NOMO-1 treated with dmso at 0.1 percent for 144 hours (cell line): ENCODE results near the gene ZFYVE28.
A peak's percentile ranks its signal among the peaks of the same experiment; 100 is the strongest.

Source experiments
- DNase-seq: peaks from one replicate; lab custom pipeline; 2025; ENCODE audit not compliant: unreplicated experiment; lab: John Stamatoyannopoulos, UW

The ZFYVE28 gene

GRCh38 chr4:2264481-2265041 lies 153.9 kb downstream of the ZFYVE28 start:
- no peak for DNase-seq

- no peak for DNase-seq
Observed at GRCh38 chr4:2263926-2264321, 154.5 kb downstream of the ZFYVE28 start.

GRCh38 chr4:2262944-2263250 lies 155.5 kb downstream of the ZFYVE28 start:
- no peak for DNase-seq

GRCh38 chr4:2262145-2262943 lies 156.1 kb downstream of the ZFYVE28 start:
- peak; percentile 97 for DNase-seq

DNA sequence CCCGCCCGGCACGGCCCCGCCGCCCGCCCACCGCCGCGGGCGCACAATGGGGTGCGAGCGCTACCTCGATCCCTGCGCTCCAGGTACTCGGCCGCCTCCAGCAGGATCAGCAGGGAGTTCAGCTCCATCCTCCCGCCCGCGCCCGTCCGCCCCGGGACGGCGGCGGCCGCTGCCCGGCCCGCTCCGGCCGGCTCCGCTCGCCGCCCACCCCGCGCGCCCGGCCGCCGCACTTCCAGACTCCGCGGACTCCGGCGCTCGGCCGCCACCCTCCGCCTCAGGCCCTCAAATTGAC lies 156.6 kb downstream of the ZFYVE28 start, which contains the start of gene MXD4:
Gene MXD4 (minus strand): TSS at position 257 of the 292 bp plus-strand sequence. CDS start 129 bp downstream, at position 128.
- DNase-seq: no peak

DNA sequence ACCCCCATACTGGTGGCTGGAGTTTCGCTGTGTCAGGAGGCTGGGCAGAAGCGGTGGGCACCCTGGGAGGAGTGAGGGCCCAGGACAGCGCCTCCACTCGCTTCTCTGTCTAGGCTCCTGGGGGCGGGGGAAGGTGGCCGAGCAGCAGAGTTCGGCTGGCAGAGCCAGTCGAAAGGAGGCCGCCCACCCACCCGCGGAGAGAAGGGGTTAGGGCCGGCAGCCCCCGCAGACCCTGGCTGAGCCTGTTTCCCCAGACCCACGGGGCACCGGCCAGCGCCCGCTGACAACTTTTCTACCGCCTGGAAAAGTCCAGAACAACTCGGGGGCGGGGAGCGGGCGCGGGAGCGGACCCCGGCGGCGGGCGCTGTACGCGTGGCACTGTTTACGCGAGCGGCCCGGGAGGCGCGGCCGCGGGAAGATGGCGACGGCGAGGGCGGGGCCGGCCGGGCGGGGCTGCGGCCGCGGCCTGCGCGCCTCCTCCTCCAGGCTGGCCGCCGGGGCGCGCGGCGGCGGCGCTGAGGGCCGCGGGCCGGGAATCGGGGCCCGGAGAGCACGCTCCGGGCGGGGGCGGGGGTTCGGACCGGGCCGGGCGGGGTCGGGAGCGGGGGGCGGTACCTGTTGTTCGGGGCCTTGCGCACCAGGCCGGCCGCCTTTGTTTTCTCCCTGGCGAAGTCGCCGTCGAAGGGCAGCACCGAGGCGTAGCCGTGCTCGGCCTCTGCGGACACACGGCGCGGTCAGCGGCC lies 157.2 kb downstream of the ZFYVE28 start:
- DNase-seq: no peak

GRCh38 chr4:2260344-2261109 lies 157.9 kb downstream of the ZFYVE28 start:
- DNase-seq: no peak

GRCh38 chr4:2259541-2260343 lies 158.7 kb downstream of the ZFYVE28 start:
- DNase-seq: no peak

DNA sequence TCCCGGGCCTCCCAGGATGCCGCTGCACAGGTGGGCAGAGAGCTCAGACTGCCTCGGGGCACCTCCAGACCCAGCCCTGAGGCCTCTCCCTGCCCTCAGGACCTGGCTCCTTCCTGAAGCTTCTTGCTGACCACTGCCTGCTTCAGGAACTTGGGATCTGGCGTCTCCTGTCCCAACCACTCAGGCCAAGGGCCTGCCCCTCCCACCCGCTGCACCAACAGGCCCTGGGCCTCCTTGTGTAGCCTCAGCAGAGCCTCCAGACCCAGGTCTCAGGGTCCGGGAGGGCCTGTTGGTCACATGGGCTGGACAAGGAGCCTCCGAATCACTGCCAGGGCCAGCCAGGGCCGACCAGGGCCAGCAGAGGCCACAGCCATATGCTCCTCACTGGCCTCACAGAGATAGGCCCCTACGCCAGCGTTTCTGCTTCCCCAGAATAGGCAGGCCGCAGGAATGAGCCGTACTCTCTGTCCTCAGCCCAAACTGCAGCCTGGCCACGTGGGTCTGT lies 159.4 kb downstream of the ZFYVE28 start:
- no peak for DNase-seq

GRCh38 chr4:2258091-2259035 lies 160.1 kb downstream of the ZFYVE28 start:
- no peak for DNase-seq

- no peak for DNase-seq
Observed at GRCh38 chr4:2257361-2258081, 160.9 kb downstream of the ZFYVE28 start.

DNA sequence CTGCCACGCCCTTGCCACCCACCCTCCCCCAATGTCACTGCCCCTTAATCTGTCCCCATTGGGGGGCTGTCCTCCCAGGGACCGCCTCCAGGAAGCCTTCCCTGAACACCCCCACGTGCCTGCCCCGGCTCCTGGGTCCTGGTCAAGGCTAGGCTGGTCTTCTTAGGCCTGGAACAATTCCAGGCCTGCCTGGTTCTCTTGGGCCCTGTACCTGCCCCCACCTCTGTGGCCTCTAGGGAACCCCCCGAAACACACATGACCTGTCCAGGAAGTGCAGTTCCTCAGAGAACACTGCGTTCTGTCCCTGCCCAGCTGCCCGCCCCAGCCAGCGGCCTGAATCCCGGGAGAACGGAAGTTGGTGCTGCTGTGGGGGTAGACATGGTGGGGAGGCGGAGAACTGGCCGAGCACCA lies 161.7 kb downstream of the ZFYVE28 start:
- no peak for DNase-seq

DNA sequence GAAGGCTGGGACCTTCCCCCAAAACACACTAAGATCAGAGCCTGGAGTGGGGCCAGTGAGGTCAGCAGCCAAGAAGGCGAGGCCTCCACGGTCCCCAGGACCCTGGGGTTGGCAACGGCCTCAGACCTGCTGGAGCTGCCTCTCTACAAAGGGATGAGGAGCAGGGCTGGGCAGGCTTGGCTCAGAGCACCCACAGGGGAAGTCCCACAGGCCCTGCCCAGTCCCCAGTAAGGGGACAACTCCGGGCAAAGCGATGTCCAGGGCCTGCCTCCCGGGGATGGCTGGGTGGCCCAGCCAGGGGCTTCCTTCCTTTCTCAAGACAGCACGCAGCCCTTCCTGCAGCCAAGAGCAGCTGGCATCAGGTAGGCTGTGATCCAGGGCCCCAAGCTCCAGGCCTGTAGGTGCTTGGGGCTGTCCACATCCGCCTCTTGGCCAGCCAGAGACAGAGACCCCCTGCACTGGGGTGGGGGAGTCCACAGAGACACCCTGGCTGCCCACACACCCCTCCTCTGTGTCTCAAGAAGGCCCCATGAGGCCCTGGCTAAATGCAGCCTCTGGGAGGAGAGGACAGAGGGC lies 162.2 kb downstream of the ZFYVE28 start:
- DNase-seq: no peak

- no peak for DNase-seq
Observed at GRCh38 chr4:2255501-2256155, 162.8 kb downstream of the ZFYVE28 start.

DNA sequence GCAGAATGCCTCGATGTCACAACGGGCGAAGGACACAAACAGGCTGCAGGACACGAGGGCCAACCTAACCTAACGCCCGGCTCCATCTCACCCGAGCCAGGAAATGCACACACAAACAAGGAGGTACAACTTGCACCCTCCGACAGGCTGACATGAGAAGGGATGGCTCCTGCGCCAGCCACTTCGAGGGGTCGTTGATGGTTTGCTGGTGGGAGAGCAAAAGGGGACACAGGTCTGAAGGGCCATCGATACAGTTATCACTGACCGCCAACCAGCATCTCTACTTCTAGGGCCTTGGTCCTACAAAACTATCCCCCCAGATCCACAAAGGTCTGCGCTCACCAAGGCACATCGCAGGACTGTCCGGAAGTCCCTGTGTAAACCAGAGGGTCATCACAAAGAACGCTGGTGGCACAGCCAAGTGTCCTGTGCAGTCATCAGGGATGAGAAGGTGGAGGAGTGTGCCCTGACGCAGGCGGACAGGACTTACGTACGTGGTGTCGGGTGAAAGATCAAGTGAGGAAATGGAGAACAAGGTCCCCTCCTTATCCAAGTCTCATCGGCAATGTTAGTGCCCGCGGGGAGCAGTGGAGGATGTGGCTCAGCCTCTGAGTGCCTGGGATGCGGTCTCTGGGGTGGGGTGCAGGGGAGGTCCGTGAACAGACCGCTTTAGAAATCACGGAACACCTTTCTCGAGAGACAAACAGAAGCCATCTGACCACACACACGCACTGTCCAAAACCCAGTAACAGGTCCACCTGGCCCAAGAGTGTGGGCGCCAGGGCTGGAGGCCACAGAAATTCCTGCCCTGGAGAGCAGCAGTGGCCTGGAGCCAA lies 163.6 kb downstream of the ZFYVE28 start:
- no peak for DNase-seq

GRCh38 chr4:2253160-2254084 lies 165.0 kb downstream of the ZFYVE28 start:
- DNase-seq: no peak
